ENCODE results near the gene NAALADL2.
"Not testable (repeated sequence)": the region's sequence is repeated elsewhere in the genome, so short reads cannot be mapped to it uniquely, and the experiment has no call there.

Gene NAALADL2

GRCh38 chr3:175129126-175129525 is 270.0 kb downstream of the NAALADL2 start:
- no peak for TF ChIP-seq POLR2A (IDR thresholded peaks at IDR 0.05; ENCODE audit: low read length)
- TF ChIP-seq GATA1 (IDR thresholded peaks at IDR 0.05; ENCODE audit: low read depth, low read length) = no peak
- no peak for DNase-seq

- no peak for DNase-seq
- TF ChIP-seq POLR2A (IDR thresholded peaks at IDR 0.05; ENCODE audit: low read length) = no peak
- TF ChIP-seq GATA1 (IDR thresholded peaks at IDR 0.05; ENCODE audit: low read depth, low read length) = no peak
Measured at GRCh38 chr3:175129571-175129970, 270.4 kb downstream of the NAALADL2 start.

- not testable (repeated sequence) for DNase-seq
Measured at GRCh38 chr3:175131866-175132265, 272.7 kb downstream of the NAALADL2 start.

- not testable (repeated sequence) for DNase-seq
Measured at GRCh38 chr3:175132706-175133105, 273.6 kb downstream of the NAALADL2 start.

DNA sequence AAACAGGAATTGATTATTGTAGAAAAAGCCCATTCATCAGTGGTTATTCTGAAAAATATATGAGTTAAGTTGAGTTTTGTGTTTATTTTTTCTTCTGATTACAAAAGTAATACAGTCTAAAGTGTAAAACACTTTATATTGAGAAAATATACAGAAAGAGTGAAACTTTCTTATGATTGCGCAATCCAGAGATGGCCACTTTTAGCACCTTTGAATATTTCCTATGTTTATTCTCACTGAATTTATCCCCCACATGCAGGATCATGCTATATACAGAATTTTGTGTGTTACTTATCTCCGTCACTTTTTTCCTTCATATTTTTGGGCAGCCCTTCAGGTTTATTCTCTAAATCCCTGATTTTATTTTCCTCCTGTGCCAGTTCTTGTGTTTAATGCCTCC is 285.2 kb downstream of the NAALADL2 start:
- no peak for DNase-seq
- TF ChIP-seq GATA1 (IDR thresholded peaks at IDR 0.05; ENCODE audit: low read depth, low read length) = no peak
- no peak for TF ChIP-seq POLR2A (IDR thresholded peaks at IDR 0.05; ENCODE audit: low read length)

DNA sequence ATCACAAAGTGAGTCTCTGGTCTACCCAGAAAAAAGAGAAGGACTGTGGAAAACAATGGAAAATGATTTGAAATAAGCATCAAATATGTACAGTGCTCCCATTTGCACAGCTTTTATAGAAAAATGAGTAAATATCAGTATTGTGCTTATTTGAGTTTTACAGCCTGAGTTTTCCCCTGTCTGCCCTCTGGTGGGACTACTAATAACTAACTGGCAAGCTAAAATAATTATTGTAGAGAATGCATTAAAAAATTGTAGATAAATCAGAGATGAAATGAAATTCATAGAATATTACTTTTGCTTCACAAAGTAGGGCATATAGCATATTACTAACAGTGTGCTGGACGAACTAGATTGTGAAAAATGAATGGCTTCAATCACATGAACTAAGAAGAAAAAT is 287.1 kb downstream of the NAALADL2 start:
- TF ChIP-seq GATA1 (IDR thresholded peaks at IDR 0.05; ENCODE audit: low read depth, low read length) = no peak
- no peak for TF ChIP-seq POLR2A (IDR thresholded peaks at IDR 0.05; ENCODE audit: low read length)
- no peak for DNase-seq

DNA sequence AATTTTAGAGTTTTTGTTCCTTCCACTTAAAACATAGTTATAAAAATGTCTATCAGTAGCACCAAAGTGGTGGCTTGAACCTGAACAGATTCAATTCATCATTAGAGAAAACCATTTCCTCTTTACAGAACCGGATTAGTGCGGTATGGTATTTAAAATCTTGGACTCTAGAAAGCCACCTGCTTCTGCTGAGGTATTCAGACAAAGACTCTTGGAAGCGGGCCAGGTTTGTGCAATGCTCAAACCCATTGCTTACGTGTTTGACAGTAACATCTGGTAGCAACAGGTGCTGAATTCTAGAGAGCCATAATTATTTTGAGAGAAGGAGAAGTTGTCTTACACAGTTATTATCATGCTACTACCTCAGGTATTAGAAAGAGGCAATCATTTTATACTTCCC is 290.5 kb downstream of the NAALADL2 start:
- no peak for TF ChIP-seq GATA1 (IDR thresholded peaks at IDR 0.05; ENCODE audit: low read depth, low read length)
- TF ChIP-seq POLR2A (IDR thresholded peaks at IDR 0.05; ENCODE audit: low read length) = no peak
- no peak for DNase-seq

- TF ChIP-seq POLR2A (IDR thresholded peaks at IDR 0.05; ENCODE audit: low read length) (no peak), GATA1 (IDR thresholded peaks at IDR 0.05; ENCODE audit: low read depth, low read length) (no peak)
- no peak for DNase-seq
Measured at GRCh38 chr3:175150812-175151401, 291.8 kb downstream of the NAALADL2 start.

DNA sequence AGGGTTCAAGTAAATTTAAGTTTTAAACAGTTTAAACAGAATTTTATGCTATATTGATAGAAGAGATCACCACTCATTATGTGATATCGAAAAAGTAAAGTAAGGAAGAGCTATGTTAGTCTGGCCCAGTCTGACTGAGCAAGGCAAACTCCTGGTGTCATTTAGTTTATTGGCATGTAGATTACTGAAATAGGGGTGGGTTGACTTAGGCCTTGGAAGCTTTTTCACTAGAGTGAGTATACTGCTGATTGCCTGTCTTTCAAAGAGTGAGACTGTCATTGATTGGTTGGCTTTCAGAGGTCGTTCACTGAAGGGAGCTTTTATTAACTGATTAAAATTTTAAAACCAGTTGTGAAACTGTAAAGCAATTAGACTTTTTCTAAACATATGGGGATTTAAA is 294.5 kb downstream of the NAALADL2 start:
- TF ChIP-seq POLR2A (IDR thresholded peaks at IDR 0.05; ENCODE audit: low read length) (no peak), GATA1 (IDR thresholded peaks at IDR 0.05; ENCODE audit: low read depth, low read length) (no peak)
- no peak for DNase-seq

DNA sequence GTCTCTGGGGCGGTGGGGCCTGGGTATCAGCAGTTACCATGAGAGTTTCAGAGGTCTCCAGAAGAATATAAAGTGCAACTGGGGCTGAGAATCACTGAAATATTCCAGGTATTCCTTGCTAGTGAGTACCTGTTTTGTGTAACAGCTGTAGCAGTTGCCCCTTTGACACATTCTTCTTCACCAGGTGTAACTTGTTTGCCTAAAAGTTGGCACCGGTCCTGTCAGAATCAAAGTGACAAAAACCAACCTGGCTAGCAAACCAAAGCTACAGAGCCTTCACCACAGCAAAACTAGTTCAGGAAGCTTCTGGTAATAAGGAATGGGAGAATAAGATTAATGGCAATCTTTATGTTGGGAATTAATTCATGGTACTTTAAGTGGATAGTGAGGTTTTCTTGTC is 296.0 kb downstream of the NAALADL2 start:
- no peak for DNase-seq
- TF ChIP-seq GATA1 (IDR thresholded peaks at IDR 0.05; ENCODE audit: low read depth, low read length) (no peak), POLR2A (IDR thresholded peaks at IDR 0.05; ENCODE audit: low read length) (no peak)

DNA sequence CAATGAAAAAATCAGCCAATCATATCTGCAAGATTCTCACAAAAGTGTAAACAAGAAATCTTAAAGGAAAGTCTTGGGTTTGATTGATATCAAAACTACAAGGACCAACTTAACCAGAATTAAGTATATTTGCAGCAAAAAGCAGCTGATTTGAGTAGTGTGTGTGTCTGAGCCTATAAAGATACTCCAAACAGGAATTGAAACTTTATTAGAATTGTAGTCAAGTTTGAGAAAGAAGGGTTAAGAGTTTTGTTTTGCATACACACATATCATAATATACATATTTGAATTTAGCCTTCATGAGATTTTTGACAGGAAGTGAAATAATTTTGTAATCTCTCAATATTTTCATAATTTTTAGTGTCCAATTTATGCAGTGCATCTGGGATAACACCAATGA is 300.1 kb downstream of the NAALADL2 start:
- TF ChIP-seq POLR2A (IDR thresholded peaks at IDR 0.05; ENCODE audit: low read length) (no peak), GATA1 (IDR thresholded peaks at IDR 0.05; ENCODE audit: low read depth, low read length) (no peak)
- DNase-seq = no peak

DNA sequence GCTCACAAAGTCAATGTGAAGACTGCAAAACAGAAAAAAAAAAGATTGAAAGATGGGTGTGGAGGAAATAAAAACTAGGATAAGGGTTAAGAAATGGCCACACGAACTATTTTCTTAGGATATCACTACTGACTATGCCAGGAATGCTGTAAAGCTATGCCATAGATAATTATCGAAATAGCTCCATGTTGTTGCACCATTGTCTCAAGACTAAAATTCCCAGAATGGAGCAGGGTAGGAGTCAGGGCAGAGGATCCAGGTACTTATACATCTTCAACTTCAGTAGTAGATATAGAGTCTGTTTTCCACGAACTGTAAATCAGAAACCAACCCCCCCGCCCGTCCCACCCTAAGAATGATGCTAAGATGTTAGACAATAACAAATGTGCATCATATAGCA is 302.2 kb downstream of the NAALADL2 start:
- TF ChIP-seq GATA1 (IDR thresholded peaks at IDR 0.05; ENCODE audit: low read depth, low read length) (no peak), POLR2A (IDR thresholded peaks at IDR 0.05; ENCODE audit: low read length) (no peak)

DNA sequence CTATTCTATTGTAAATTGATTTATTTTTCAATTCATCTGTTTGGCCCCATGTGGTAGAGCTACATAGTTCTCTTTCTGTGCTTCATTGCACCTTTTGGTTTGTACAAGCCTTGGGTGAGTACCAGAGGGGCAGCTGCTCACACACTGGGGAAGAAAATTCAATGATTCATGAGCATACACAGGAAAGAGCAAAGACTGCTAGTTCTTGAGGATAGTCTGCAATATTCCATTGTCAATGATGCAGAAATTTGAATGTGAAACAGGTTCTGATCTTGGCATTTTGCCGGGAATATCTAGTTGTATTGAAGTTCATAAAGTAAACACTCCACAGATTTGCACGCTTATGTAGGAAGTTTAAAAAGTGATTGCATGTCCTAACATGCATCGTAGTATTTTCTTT is 304.6 kb downstream of the NAALADL2 start:
- TF ChIP-seq GATA1 (IDR thresholded peaks at IDR 0.05; ENCODE audit: low read depth, low read length) (no peak), POLR2A (IDR thresholded peaks at IDR 0.05; ENCODE audit: low read length) (no peak)
- DNase-seq = no peak

More for the DNA sequence above, 302.2 kb downstream of the NAALADL2 start:
- no peak for DNase-seq

DNA sequence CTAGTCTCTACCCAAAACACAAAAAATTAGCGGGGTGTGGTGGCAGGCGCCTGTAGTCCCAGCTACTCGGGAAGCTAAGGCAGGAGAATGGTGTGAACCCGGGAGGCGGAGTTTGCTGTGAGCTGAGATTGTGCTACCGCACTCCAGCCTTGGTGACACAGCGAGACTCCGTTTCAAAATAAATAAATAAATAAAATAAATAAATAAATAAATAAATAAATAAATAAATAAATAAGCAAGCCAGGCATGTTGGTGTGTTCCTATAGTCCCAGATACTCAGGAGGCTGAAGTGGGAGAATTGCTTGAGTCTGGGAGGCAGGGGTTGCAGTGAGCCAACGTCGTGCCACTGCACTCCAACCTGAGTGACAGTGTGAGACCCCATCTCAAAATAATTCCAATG is 314.0 kb downstream of the NAALADL2 start:
- DNase-seq = not testable (repeated sequence)

GRCh38 chr3:175176556-175176955 is 317.4 kb downstream of the NAALADL2 start:
- no peak for DNase-seq
- TF ChIP-seq GATA1 (IDR thresholded peaks at IDR 0.05; ENCODE audit: low read depth, low read length) (no peak), POLR2A (IDR thresholded peaks at IDR 0.05; ENCODE audit: low read length) (no peak)

DNA sequence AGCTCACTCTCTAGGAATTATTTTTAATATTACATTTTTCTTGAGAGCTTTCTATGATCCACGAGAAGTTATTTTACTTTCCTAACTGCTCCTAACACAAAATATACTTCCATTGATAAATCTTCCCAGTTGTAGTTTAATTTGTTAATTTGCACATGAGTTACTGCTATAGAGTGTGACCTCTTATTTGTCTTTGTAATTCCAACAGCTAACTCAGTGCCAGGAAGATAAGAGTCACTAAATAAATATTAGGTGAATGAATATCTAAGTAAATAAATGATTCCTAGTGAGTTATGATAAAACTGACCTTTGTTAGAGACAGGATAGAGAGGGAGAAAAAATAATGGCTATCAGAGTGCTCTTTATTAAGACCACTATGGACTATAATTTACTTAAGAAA is 319.9 kb downstream of the NAALADL2 start:
- no peak for TF ChIP-seq GATA1 (IDR thresholded peaks at IDR 0.05; ENCODE audit: low read depth, low read length)
- TF ChIP-seq POLR2A (IDR thresholded peaks at IDR 0.05; ENCODE audit: low read length) = no peak
- DNase-seq = no peak

All from erythroblast (primary cell).